ENCODE results near the gene IGF2R.

Gene IGF2R

GRCh38 chr6:160071805-160072690 lies 103.2 kb downstream of the IGF2R start:
- CTCF ChIA-PET, result interaction anchor here (1.1 to 1.3 kb wide), 2 partner anchors 39 to 209 kb away, joined by 3 to 5 read pairs; no protein-coding TSS in a partner anchor
- DNase-seq (ENCODE audit: extremely low spot score), result no peak
- no peak for TF ChIP-seq SP1 (IDR thresholded peaks at IDR 0.05)
- no peak for TF ChIP-seq TARDBP (IDR thresholded peaks at IDR 0.05)
- no peak for TF ChIP-seq ELF4 (IDR thresholded peaks at IDR 0.05)
- TF ChIP-seq FOXA1 (IDR thresholded peaks at IDR 0.05), result no peak
- no peak for TF ChIP-seq BHLHE40 (IDR thresholded peaks at IDR 0.05; ENCODE audit: borderline replicate concordance)
- TF ChIP-seq CTBP1 (IDR thresholded peaks at IDR 0.05; ENCODE audit: borderline replicate concordance), result no peak
- TF ChIP-seq, protein P1, sequence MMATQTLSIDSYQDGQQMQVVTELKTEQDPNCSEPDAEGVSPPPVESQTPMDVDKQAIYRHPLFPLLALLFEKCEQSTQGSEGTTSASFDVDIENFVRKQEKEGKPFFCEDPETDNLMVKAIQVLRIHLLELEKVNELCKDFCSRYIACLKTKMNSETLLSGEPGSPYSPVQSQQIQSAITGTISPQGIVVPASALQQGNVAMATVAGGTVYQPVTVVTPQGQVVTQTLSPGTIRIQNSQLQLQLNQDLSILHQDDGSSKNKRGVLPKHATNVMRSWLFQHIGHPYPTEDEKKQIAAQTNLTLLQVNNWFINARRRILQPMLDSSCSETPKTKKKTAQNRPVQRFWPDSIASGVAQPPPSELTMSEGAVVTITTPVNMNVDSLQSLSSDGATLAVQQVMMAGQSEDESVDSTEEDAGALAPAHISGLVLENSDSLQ (IDR thresholded peaks at IDR 0.05), result no peak
- no peak for TF ChIP-seq ARNT (IDR thresholded peaks at IDR 0.05)
- no peak for TF ChIP-seq FOXK2 (IDR thresholded peaks at IDR 0.05)
- no peak for TF ChIP-seq L3MBTL2 (conservative IDR thresholded peaks at IDR 0.05)
- no peak for TF ChIP-seq NFRKB (IDR thresholded peaks at IDR 0.05)
- TF ChIP-seq LEF1 (IDR thresholded peaks at IDR 0.05; ENCODE audit: borderline replicate concordance), result no peak
- no peak for TF ChIP-seq FOXM1 (IDR thresholded peaks at IDR 0.05; ENCODE audit: borderline replicate concordance)
- TF ChIP-seq HDGF (IDR thresholded peaks at IDR 0.05; ENCODE audit: borderline replicate concordance), result no peak
- no peak for TF ChIP-seq ZNF384 (IDR thresholded peaks at IDR 0.05)
- POLR2A ChIA-PET, result no interaction called here

DNA sequence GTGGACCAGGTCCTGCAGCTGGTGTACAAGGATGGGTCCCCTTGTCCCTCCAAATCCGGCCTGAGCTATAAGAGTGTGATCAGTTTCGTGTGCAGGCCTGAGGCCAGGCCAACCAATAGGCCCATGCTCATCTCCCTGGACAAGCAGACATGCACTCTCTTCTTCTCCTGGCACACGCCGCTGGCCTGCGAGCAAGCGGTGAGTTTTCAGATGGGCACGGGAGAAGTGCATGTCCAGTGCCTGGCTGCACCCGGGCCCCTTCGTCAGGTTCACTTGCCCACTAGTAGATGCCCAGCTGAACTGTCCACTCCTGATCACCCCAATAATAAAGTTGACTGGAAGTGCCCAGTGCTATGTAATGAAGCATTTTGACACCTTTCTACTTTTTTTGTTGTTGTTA lies 104.4 kb downstream of the IGF2R start:
- TF ChIP-seq SP1 (IDR thresholded peaks at IDR 0.05) (no peak), ZNF384 (IDR thresholded peaks at IDR 0.05) (no peak), SUZ12 (IDR thresholded peaks at IDR 0.05) (no peak), L3MBTL2 (conservative IDR thresholded peaks at IDR 0.05) (no peak), TARDBP (IDR thresholded peaks at IDR 0.05) (no peak), ELF4 (IDR thresholded peaks at IDR 0.05) (no peak), FOXK2 (IDR thresholded peaks at IDR 0.05) (no peak), FOXA1 (IDR thresholded peaks at IDR 0.05) (no peak), CTBP1 (IDR thresholded peaks at IDR 0.05; ENCODE audit: borderline replicate concordance) (no peak), FOXM1 (IDR thresholded peaks at IDR 0.05; ENCODE audit: borderline replicate concordance) (no peak), NFRKB (IDR thresholded peaks at IDR 0.05) (no peak), LEF1 (IDR thresholded peaks at IDR 0.05; ENCODE audit: borderline replicate concordance) (no peak), HDGF (IDR thresholded peaks at IDR 0.05; ENCODE audit: borderline replicate concordance) (no peak)
- TF ChIP-seq, protein P1 (IDR thresholded peaks at IDR 0.05), result no peak
- DNase-seq (ENCODE audit: extremely low spot score), result no peak
- ChIA-PET POLR2A (no interaction called here), CTCF (interaction anchor here (0.7 to 1.1 kb wide), 2 partner anchors 28 to 210 kb away, joined by 4 to 5 read pairs; no protein-coding TSS in a partner anchor)

DNA sequence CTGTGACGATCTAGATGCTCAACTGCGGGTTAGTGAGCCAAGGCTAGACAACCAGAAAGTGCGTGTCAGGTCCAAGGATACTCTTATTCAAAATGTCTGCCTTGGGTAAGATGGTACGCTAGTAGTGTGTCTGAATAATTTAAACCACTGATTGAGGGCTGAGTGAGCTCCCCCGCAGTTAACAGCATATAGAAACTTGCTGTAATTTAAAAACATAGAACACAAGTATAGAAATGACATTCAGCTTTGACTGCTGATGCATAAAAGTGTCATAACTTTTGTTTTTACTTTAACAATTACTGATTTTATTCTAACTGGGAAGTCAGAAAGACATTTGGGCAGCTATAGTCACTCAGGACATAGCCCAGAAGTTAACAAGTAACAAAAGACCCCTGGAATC lies 107.1 kb downstream of the IGF2R start:
- no peak for DNase-seq (ENCODE audit: extremely low spot score)
- ChIA-PET CTCF (no interaction called here), POLR2A (no interaction called here)
- TF ChIP-seq L3MBTL2 (conservative IDR thresholded peaks at IDR 0.05) (no peak), ELF4 (IDR thresholded peaks at IDR 0.05) (no peak), FOXK2 (IDR thresholded peaks at IDR 0.05) (no peak), CTBP1 (IDR thresholded peaks at IDR 0.05; ENCODE audit: borderline replicate concordance) (no peak), FOXA1 (IDR thresholded peaks at IDR 0.05) (no peak), LEF1 (IDR thresholded peaks at IDR 0.05; ENCODE audit: borderline replicate concordance) (no peak), BHLHE40 (IDR thresholded peaks at IDR 0.05; ENCODE audit: borderline replicate concordance) (no peak), SP1 (IDR thresholded peaks at IDR 0.05) (no peak), SUZ12 (IDR thresholded peaks at IDR 0.05) (no peak), HDGF (IDR thresholded peaks at IDR 0.05; ENCODE audit: borderline replicate concordance) (no peak)
- TF ChIP-seq, protein P1 (IDR thresholded peaks at IDR 0.05), result no peak

DNA sequence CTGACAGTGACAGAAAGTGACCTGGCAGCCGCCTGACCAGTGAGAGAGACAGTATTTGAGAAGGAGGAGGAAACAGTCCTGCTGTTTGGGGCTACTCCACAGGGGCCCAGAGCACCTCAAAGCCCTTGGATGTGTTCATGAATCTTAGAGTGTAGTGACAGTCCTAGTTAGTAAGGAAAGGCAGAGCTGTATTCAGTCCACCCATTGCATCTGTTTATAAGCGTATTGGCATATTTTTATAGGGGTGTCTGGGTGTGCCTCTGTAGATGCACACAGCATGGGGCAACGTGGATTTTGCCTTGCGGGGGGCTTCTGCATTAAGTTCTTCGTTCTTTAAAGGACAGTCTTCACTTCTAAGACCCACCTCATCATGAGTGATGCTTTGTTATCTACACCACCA lies 108.1 kb downstream of the IGF2R start:
- no peak for DNase-seq (ENCODE audit: extremely low spot score)
- TF ChIP-seq ZNF384 (IDR thresholded peaks at IDR 0.05) (no peak), FOXM1 (IDR thresholded peaks at IDR 0.05; ENCODE audit: borderline replicate concordance) (no peak), FOXK2 (IDR thresholded peaks at IDR 0.05) (no peak), ELF4 (IDR thresholded peaks at IDR 0.05) (no peak), SUZ12 (IDR thresholded peaks at IDR 0.05) (no peak), BHLHE40 (IDR thresholded peaks at IDR 0.05; ENCODE audit: borderline replicate concordance) (no peak), HDGF (IDR thresholded peaks at IDR 0.05; ENCODE audit: borderline replicate concordance) (no peak), FOXA1 (IDR thresholded peaks at IDR 0.05) (no peak), CTBP1 (IDR thresholded peaks at IDR 0.05; ENCODE audit: borderline replicate concordance) (no peak), L3MBTL2 (conservative IDR thresholded peaks at IDR 0.05) (no peak), LEF1 (IDR thresholded peaks at IDR 0.05; ENCODE audit: borderline replicate concordance) (no peak), SP1 (IDR thresholded peaks at IDR 0.05) (no peak), TARDBP (IDR thresholded peaks at IDR 0.05) (no peak)
- TF ChIP-seq, protein P1 (IDR thresholded peaks at IDR 0.05), result no peak
- ChIA-PET CTCF (interaction anchor here (0.8 to 0.9 kb wide), 2 partner anchors 11 to 213 kb away, joined by 3 to 5 read pairs; no protein-coding TSS in a partner anchor), POLR2A (no interaction called here)

- ChIA-PET CTCF (interaction anchor here (0.8 to 0.9 kb wide), 2 partner anchors 10 to 214 kb away, joined by 3 to 5 read pairs; no protein-coding TSS in a partner anchor), POLR2A (no interaction called here)
- DNase-seq (ENCODE audit: extremely low spot score), result no peak
- no peak for TF ChIP-seq HDGF (IDR thresholded peaks at IDR 0.05; ENCODE audit: borderline replicate concordance)
- TF ChIP-seq, protein P1 (IDR thresholded peaks at IDR 0.05), result no peak
- no peak for TF ChIP-seq SUZ12 (IDR thresholded peaks at IDR 0.05)
- no peak for TF ChIP-seq ARNT (IDR thresholded peaks at IDR 0.05)
- TF ChIP-seq TARDBP (IDR thresholded peaks at IDR 0.05), result no peak
- TF ChIP-seq L3MBTL2 (conservative IDR thresholded peaks at IDR 0.05), result no peak
These were observed 108.6 kb downstream of the IGF2R start for GRCh38 chr6:160077526-160077925.

All from HEK293T (cell line).